Endothelial cell of umbilical vein (primary cell): Measurements from ENCODE around the gene TAF8.

Source experiments
- CTCF ChIP-seq, 2 donors: IDR thresholded peaks; 1 replicate in 1 of 2; 2 replicates in 1 of 2; pipeline ENCODE4 v1.5.1; 2011; ENCODE audit warnings: low read length in 2 of 2, mild to moderate bottlenecking in 2 of 2, moderate library complexity in 2 of 2, control low read depth in 1 of 2, inconsistent platforms in 1 of 2, low read depth in 1 of 2; ENCODE audit not compliant: insufficient read depth in 1 of 2; ENCODE audit errors: extremely low read depth in 1 of 2
- EZH2 ChIP-seq: IDR thresholded peaks from 2 replicates; pipeline ENCODE4 v1.6.1; 2012; ENCODE audit warnings: borderline replicate concordance, low read depth, mild to moderate bottlenecking, moderate library complexity, low read length, inconsistent platforms; ENCODE audit not compliant: severe bottlenecking
- GATA2 ChIP-seq: IDR thresholded peaks from 2 replicates; pipeline ENCODE4 v1.7.0; 2011; ENCODE audit warnings: low read depth, mild to moderate bottlenecking, moderate library complexity, mixed read lengths, low read length; ENCODE audit not compliant: insufficient read length, insufficient read depth
- POLR2A ChIP-seq: IDR thresholded peaks from 2 replicates; pipeline ENCODE4 v1.6.1; 2012; ENCODE audit warnings: low read depth, mild to moderate bottlenecking, control low read depth, low read length
- POLR2AphosphoS5 ChIP-seq: IDR thresholded peaks from 2 replicates; pipeline ENCODE4 v1.6.1; 2012; ENCODE audit warnings: low read depth, mild to moderate bottlenecking, control low read depth, low read length, moderate library complexity; ENCODE audit not compliant: insufficient read depth
- TF ChIP-seq, protein P1 (sequence below): IDR thresholded peaks from 2 replicates; pipeline ENCODE4 v1.6.1; 2011; ENCODE audit not compliant: insufficient read depth, insufficient read length

DNA sequence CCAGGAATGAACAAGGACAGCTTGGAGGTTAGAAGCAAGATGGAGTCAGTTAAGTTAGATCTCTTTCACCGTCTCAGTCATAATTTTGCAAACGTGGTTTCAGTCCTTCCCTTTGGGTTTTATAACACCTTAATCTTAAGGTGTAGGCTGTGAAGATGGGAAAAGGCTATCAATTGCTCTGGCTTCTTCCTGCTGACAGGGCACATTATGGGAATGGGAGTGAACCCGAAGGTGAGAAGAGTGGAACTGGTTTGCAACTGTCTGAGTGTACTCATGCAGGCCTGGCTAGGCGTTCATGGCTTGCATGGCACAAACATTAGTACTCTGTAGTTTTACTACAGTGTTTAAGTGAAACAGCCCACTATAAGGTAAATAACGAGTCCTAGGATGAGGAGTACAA, 9.4 kb downstream of the TAF8 start:
- TF ChIP-seq CTCF (IDR thresholded peaks at IDR 0.05; ENCODE audit: extremely low read depth in 1 of 2, insufficient read depth in 1 of 2, low read depth in 1 of 2, low read length in 2 of 2) (no peak), POLR2A (no peak), EZH2 (no peak), POLR2AphosphoS5 (no peak), GATA2 (no peak)
- TF ChIP-seq, protein P1, sequence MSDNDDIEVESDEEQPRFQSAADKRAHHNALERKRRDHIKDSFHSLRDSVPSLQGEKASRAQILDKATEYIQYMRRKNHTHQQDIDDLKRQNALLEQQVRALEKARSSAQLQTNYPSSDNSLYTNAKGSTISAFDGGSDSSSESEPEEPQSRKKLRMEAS, result no peak
